Sigmoid colon (tissue), 7 donors: ENCODE data around the gene MUC20. TPM values are rescaled to one million over a fixed set of nuclear protein-coding genes. Genes with fewer than 3 reads are reported as not detected.
A peak's percentile ranks its signal among the peaks of the same experiment; 100 is the strongest.
"Not testable (repeated sequence)": the region's sequence is repeated elsewhere in the genome, so short reads cannot be mapped to it uniquely, and the experiment has no call there.

Source experiments
- DNase-seq: peaks from one replicate; pipeline ENCODE4 v3.0.0-alpha.2; 2019
- H3K27ac ChIP-seq, 4 donors: fragments of 200-600 bp; sonication (generic); one replicate each; pipeline ENCODE4 v1.5.1; 2016 to 2019; ENCODE audit warnings: mild to moderate bottlenecking in 1 of 4
- H3K27me3 ChIP-seq, 3 donors: fragments of 200-600 bp; sonication (generic); one replicate each; pipeline ENCODE4 v1.5.1; 2019; ENCODE audit warnings: mild to moderate bottlenecking in 1 of 3
- H3K36me3 ChIP-seq, 4 donors: fragments of 200-600 bp; sonication (generic); one replicate each; pipeline ENCODE4 v1.5.1; 2016 to 2019
- H3K4me1 ChIP-seq, 4 donors: fragments of 200-600 bp; sonication (generic); one replicate each; pipeline ENCODE4 v1.5.1; 2017 to 2019
- H3K4me3 ChIP-seq, 4 donors: fragments of 200-600 bp; sonication (generic); one replicate each; pipeline ENCODE4 v1.5.1; 2017 to 2019; ENCODE audit warnings: mild to moderate bottlenecking in 2 of 4, moderate library complexity in 1 of 4
- H3K9me3 ChIP-seq, 4 donors: fragments of 200-600 bp in 3 of 4; sonication (generic) in 3 of 4; one replicate each; pipeline versions ENCODE4 v1.5.1 to v1.6.1; 2013 to 2019
- CTCF ChIP-seq, 4 experiments: fragments of 450-650 bp in 3 of 4; fragments of 200-600 bp in 1 of 4; IDR thresholded peaks; one replicate each; pipeline ENCODE4 v1.5.1; 2016 to 2019; ENCODE audit warnings: antibody characterized with exemption in 4 of 4, mild to moderate bottlenecking in 3 of 4, moderate library complexity in 2 of 4
- EP300 ChIP-seq, 4 donors: sonication (generic); formaldehyde crosslinking; IDR thresholded peaks; one replicate each; pipeline ENCODE4 v1.6.1; 2017; ENCODE audit warnings: antibody characterized with exemption in 4 of 4
- POLR2A ChIP-seq, 2 donors: fragments of 450-650 bp; IDR thresholded peaks; one replicate each; pipeline ENCODE4 v1.6.1; 2016; ENCODE audit warnings: antibody characterized with exemption in 2 of 2, mild to moderate bottlenecking in 2 of 2, moderate library complexity in 2 of 2
- POLR2AphosphoS5 ChIP-seq, 4 donors: sonication (generic); formaldehyde crosslinking; IDR thresholded peaks; one replicate each; pipeline ENCODE4 v1.6.1; 2017; ENCODE audit warnings: antibody characterized with exemption in 4 of 4
- WGBS, 2 donors: extraction: QIAGEN DNeasy Blood & Tissue Kit; methylation state at CpG; one replicate each; pipeline ENCODE4 v1.1.7; 2013; 5-methylcytosine and 5-hydroxymethylcytosine counted together
- intact Hi-C: fragments of 100-400 bp; cut with DNase I; formaldehyde crosslinking; loops from one replicate; pipeline ENCODE4 v1.15.1; 2023
- polyA plus RNA-seq, 3 donors: library from polyadenylated mRNA; stranded (reverse); fragments of 200-250 nt; gene quantifications; one replicate each; pipeline ENCODE4 v1.2.3, GENCODE V29; 2013
- total RNA-seq, 4 donors: library from RNA; depleted of rRNA; stranded (reverse); fragments of >200 nt; gene quantifications; one replicate each; pipeline ENCODE4 v1.1.0, GENCODE V29; 2016
- donor health status: healthy with polysubstance abuse.
- donor health status: Bipolar disorder and iron deficiency.
- donor health status: healthy.

MUC20 gene
- total and polyA plus RNA-seq, 7 donors, result 2.9 to 48.7 (median 11.0) TPM

GRCh38 chr3:195725916-195726740 lies 5.3 kb downstream of the MUC20 start:
- H3K4me1 ChIP-seq, H3K4me3 ChIP-seq, DNase-seq, H3K36me3 ChIP-seq, intact Hi-C loops, H3K9me3 ChIP-seq, H3K27ac ChIP-seq: not testable (repeated sequence)
- H3K27me3 ChIP-seq, result peaks cover 0 to 15% (median 0%) of the 10 kb centered on the region in 3 donors
- WGBS, 2 donors, result 84 to 94% methylated on average over 32 of the region's 32 CpGs

GRCh38 chr3:195727606-195728195 lies 6.9 kb downstream of the MUC20 start:
- H3K27me3 ChIP-seq, result peaks cover 0 to 15% (median 0%) of the 10 kb centered on the region in 3 donors
- intact Hi-C loops, result no loop called here
- no peaks in the 10 kb centered on the region for H3K9me3 ChIP-seq
- H3K4me3 ChIP-seq, result no peak overlapping the region
- peaks cover 0 to under 1% (median 0%) of the 10 kb centered on the region in 4 donors for H3K36me3 ChIP-seq
- H3K27ac ChIP-seq, result no peak overlapping the region
- DNase-seq, result peak; percentile 22
- H3K4me1 ChIP-seq, result no peaks in the 10 kb centered on the region
- 12 to 41% methylated on average over 7 of the region's 7 CpGs for WGBS, 2 donors
- TF ChIP-seq POLR2A (IDR thresholded peaks at IDR 0.05), result no peak
- TF ChIP-seq POLR2AphosphoS5 (IDR thresholded peaks at IDR 0.05), result no peak
- TF ChIP-seq EP300 (IDR thresholded peaks at IDR 0.05), result no peak
- no peak for TF ChIP-seq CTCF (IDR thresholded peaks at IDR 0.05)

- H3K36me3 ChIP-seq, DNase-seq, intact Hi-C loops, H3K9me3 ChIP-seq, H3K4me1 ChIP-seq, H3K27ac ChIP-seq, H3K4me3 ChIP-seq: not testable (repeated sequence)
- peaks cover 0 to 15% (median 0%) of the 10 kb centered on the region in 3 donors for H3K27me3 ChIP-seq
- WGBS, 2 donors, result 20 to 64% methylated on average over 4 to 5 of the region's 5 CpGs
These were observed 8.0 kb downstream of the MUC20 start for GRCh38 chr3:195728789-195729188.

GRCh38 chr3:195729476-195730251 lies 8.9 kb downstream of the MUC20 start:
- DNase-seq, result peak; percentile 50
- Histone ChIP-seq H3K9me3 (no peaks in the 10 kb centered on the region), H3K4me1 (no peaks in the 10 kb centered on the region), H3K36me3 (peaks cover 0 to 8% (median 0%) of the 10 kb centered on the region in 4 donors), H3K27ac (no peak overlapping the region), H3K27me3 (peaks cover 0 to 15% (median 0%) of the 10 kb centered on the region in 3 donors), H3K4me3 (no peak overlapping the region)
- intact Hi-C loops, result no loop called here
- 86 to 87% methylated on average over 18 of the region's 18 CpGs for WGBS, 2 donors
- TF ChIP-seq POLR2AphosphoS5 (IDR thresholded peaks at IDR 0.05), result no peak

GRCh38 chr3:195731356-195731905 lies 10.7 kb downstream of the MUC20 start:
- TF ChIP-seq CTCF (IDR thresholded peaks at IDR 0.05), result no peak
- Histone ChIP-seq H3K4me3 (no peak overlapping the region), H3K27me3 (peaks cover 0 to 13% (median 0%) of the 10 kb centered on the region in 3 donors), H3K4me1 (no peaks in the 10 kb centered on the region), H3K36me3 (peaks cover 0 to 17% (median 0%) of the 10 kb centered on the region in 4 donors), H3K9me3 (no peaks in the 10 kb centered on the region), H3K27ac (no peak overlapping the region)
- 94 to 95% methylated on average over 11 of the region's 11 CpGs for WGBS, 2 donors
- intact Hi-C loops, result no loop called here
- peak; percentile 20 for DNase-seq

GRCh38 chr3:195732940-195733339 lies 12.2 kb downstream of the MUC20 start:
- Histone ChIP-seq H3K9me3 (no peaks in the 10 kb centered on the region), H3K27me3 (no peaks in the 10 kb centered on the region), H3K36me3 (peaks cover 0 to 17% (median 0%) of the 10 kb centered on the region in 4 donors), H3K4me3 (no peak overlapping the region), H3K27ac (no peak overlapping the region), H3K4me1 (no peaks in the 10 kb centered on the region)
- intact Hi-C loops, result no loop called here
- TF ChIP-seq POLR2A (IDR thresholded peaks at IDR 0.05) (no peak), POLR2AphosphoS5 (IDR thresholded peaks at IDR 0.05) (no peak), CTCF (IDR thresholded peaks at IDR 0.05) (no peak), EP300 (IDR thresholded peaks at IDR 0.05) (no peak)
- WGBS, 2 donors, result 79 to 80% methylated on average over 12 of the region's 12 CpGs
- DNase-seq, result peak; percentile 66
